ENCODE results near the gene RIC3. TPM values are rescaled to one million over a fixed set of nuclear protein-coding genes. Genes with fewer than 3 reads are reported as not detected.

Gene RIC3
- total and polyA plus RNA-seq, 2 of the 8 experiments (the other 6 are each of a cell fraction or from before 2014, with no cell fraction given) = 6.4 to 15.5 TPM

GRCh38 chr11:8122173-8122764, 46.6 kb downstream of the RIC3 start:
- H2BK120ac ChIP-seq (replicated peaks; ENCODE audit: low read depth, low read length) = no peak overlapping the region
- no peak overlapping the region for H4K91ac ChIP-seq (replicated peaks; ENCODE audit: insufficient read length, low read length)
- no peak overlapping the region for H2BK20ac ChIP-seq (ENCODE audit: low read length)
- no peak overlapping the region for H4K8ac ChIP-seq (ENCODE audit: extremely low read depth, insufficient read depth, low read length)
- no peak overlapping the region for H2BK5ac ChIP-seq (ENCODE audit: low read depth, low read length)
- no peak for FAIRE-seq
- H2AK5ac ChIP-seq (ENCODE audit: low read depth, low read length) = no peak overlapping the region
- H4K20me1 ChIP-seq (replicated peaks in 1 of 2; ENCODE audit: control insufficient read depth in 1 of 2, insufficient read depth in 2 of 2, low read length in 2 of 2) = no peaks in the 10 kb centered on the region
- no peaks in the 10 kb centered on the region for H3K9me3 ChIP-seq (ENCODE audit: insufficient read depth in 2 of 2, low read depth in 1 of 2, low read length in 1 of 2)
- ChIA-PET POLR2A (ENCODE audit: partially characterized antibody) (no interaction called here), CTCF (ENCODE audit: partially characterized antibody) (interaction anchor here (0.8 kb wide), 1 partner anchor 26 kb away, joined by 3 read pairs; no protein-coding TSS in a partner anchor)
- no peaks in the 10 kb centered on the region for H3K27me3 ChIP-seq (replicated peaks in 1 of 4; ENCODE audit: control insufficient read depth in 3 of 4, extremely low read depth in 1 of 4, insufficient read depth in 3 of 4, low read length in 3 of 4)
- no peak overlapping the region for H3K56ac ChIP-seq (replicated peaks; ENCODE audit: insufficient read length, low read depth, low read length)
- no peaks in the 10 kb centered on the region for H3K23me2 ChIP-seq (ENCODE audit: low read depth, low read length)
- no peaks in the 10 kb centered on the region; a peak in 1 of 4 replicates for H3K79me2 ChIP-seq (ENCODE audit: control insufficient read depth in 1 of 2, insufficient read depth in 2 of 2, low read length in 2 of 2)
- 92% methylated on average over 1 of the region's 1 CpG; no CpG with 5 or more reads in 1 of the 2 experiments for WGBS, 2 experiments (ENCODE audit: extremely low coverage in 1 of 2, insufficient coverage in 1 of 2, insufficient read length in 1 of 2, insufficient replicate concordance in 2 of 2, low coverage in 1 of 2, low lambda C conversion rate in 2 of 2, missing lambda C conversion rate in 1 of 2)
- no peak overlapping the region for H2AFZ ChIP-seq (ENCODE audit: low read length)
- H3K79me1 ChIP-seq (ENCODE audit: low read depth, low read length) = no peaks in the 10 kb centered on the region
- H3K4me1 ChIP-seq (replicated peaks in 1 of 4; ENCODE audit: control insufficient read depth in 3 of 4, insufficient read depth in 4 of 4, low read length in 3 of 4) = no peaks in the 10 kb centered on the region
- no peak overlapping the region for H2BK12ac ChIP-seq (ENCODE audit: low read depth, low read length)
- no peak overlapping the region for H4K5ac ChIP-seq (ENCODE audit: insufficient read length, low read depth, low read length)
- no peak for DNase-seq (ENCODE audit: low read depth in 1 of 2, low spot score in 2 of 2)
- no peak overlapping the region for H3K23ac ChIP-seq (ENCODE audit: insufficient read length)
- no peak overlapping the region for H2BK15ac ChIP-seq (ENCODE audit: low read length)
- H3K18ac ChIP-seq (ENCODE audit: extremely low read depth, low read length) = no peak overlapping the region
- H3K36me3 ChIP-seq (ENCODE audit: control insufficient read depth in 2 of 4, insufficient read depth in 4 of 4, low read length in 3 of 4) = no peaks in the 10 kb centered on the region
- H3K9ac ChIP-seq (replicated peaks in 1 of 4; ENCODE audit: extremely low read depth in 1 of 4, low read depth in 3 of 4, low read length in 3 of 4) = no peak overlapping the region
- no peak overlapping the region for H3K14ac ChIP-seq (ENCODE audit: insufficient read length)
- H3K27ac ChIP-seq (ENCODE audit: low read depth, low read length) = no peak overlapping the region
- no peak overlapping the region for H3K4me2 ChIP-seq (ENCODE audit: insufficient read depth in 1 of 2, low read depth in 2 of 2, low read length in 2 of 2)
- H3K4me3 ChIP-seq (ENCODE audit: extremely low read depth in 1 of 4, insufficient read depth in 2 of 4, low read depth in 3 of 4, low read length in 4 of 4) = no peak overlapping the region
- no peak for TF ChIP-seq SAP30 (IDR thresholded peaks at IDR 0.05; ENCODE audit: insufficient read depth, insufficient replicate concordance, low read length)
- no peak for TF ChIP-seq PHF8 (conservative IDR thresholded peaks at IDR 0.05; ENCODE audit: low read depth, low read length)
- TF ChIP-seq ATF2 (IDR thresholded peaks at IDR 0.05; ENCODE audit: low read length) = no peak
- TF ChIP-seq NRF1 (IDR thresholded peaks at IDR 0.05; ENCODE audit: low read depth, low read length) = no peak
- TF ChIP-seq MAX (IDR thresholded peaks at IDR 0.05) = no peak
- no peak for TF ChIP-seq POLR2AphosphoS5 (IDR thresholded peaks at IDR 0.05; ENCODE audit: low read depth, low read length)
- no peak for TF ChIP-seq SP1 (IDR thresholded peaks at IDR 0.05; ENCODE audit: low read depth, low read length)
- no peak for TF ChIP-seq RXRA (IDR thresholded peaks at IDR 0.05; ENCODE audit: insufficient read depth, low read depth, low read length)
- no peak overlapping the region for H3K4ac ChIP-seq (replicated peaks; ENCODE audit: insufficient read length, low read depth, low read length)
